H9 (cell line): ENCODE data around the gene CDO1. TPM values are rescaled to one million over a fixed set of nuclear protein-coding genes. Genes with fewer than 3 reads are reported as not detected.

Experiments used
- DNase-seq: peaks from one replicate; pipeline ENCODE4 v3.0.0-alpha.2; 2017
- H2AFZ ChIP-seq: one replicate; pipeline ENCODE4 v1.6.1; 2013; ENCODE audit warnings: mild to moderate bottlenecking, low read length, control low read depth, moderate library complexity
- H2AK5ac ChIP-seq: 2 replicates; pipeline ENCODE4 v1.6.1; 2013; ENCODE audit warnings: low read length, control low read depth, mixed read lengths; ENCODE audit not compliant: insufficient read length
- H2BK120ac ChIP-seq: one replicate; pipeline ENCODE4 v1.6.1; 2013; ENCODE audit warnings: low read depth, mild to moderate bottlenecking, low read length, control low read depth, inconsistent platforms; ENCODE audit not compliant: poor library complexity, severe bottlenecking
- H2BK12ac ChIP-seq: 2 replicates; pipeline ENCODE4 v1.6.1; 2013; ENCODE audit warnings: low read length, control low read depth, mixed read lengths, low read depth; ENCODE audit not compliant: insufficient read length
- H2BK15ac ChIP-seq: 2 replicates; pipeline ENCODE4 v1.6.1; 2013; ENCODE audit warnings: low read depth, low read length, control low read depth
- H2BK20ac ChIP-seq: one replicate; pipeline ENCODE4 v1.6.1; 2013; ENCODE audit warnings: low read depth, mild to moderate bottlenecking, low read length, control low read depth, inconsistent platforms; ENCODE audit not compliant: poor library complexity, severe bottlenecking
- H2BK5ac ChIP-seq: 2 replicates; pipeline ENCODE4 v1.6.1; 2013; ENCODE audit warnings: low read length, control low read depth, mixed read lengths; ENCODE audit not compliant: insufficient read length
- H3K14ac ChIP-seq: 2 replicates; pipeline ENCODE4 v1.6.1; 2013; ENCODE audit warnings: low read length, control low read depth; ENCODE audit not compliant: insufficient read depth
- H3K18ac ChIP-seq: 2 replicates; pipeline ENCODE4 v1.6.1; 2013; ENCODE audit warnings: low read depth, mild to moderate bottlenecking, mixed read lengths, low read length, control low read depth; ENCODE audit not compliant: insufficient read length
- H3K23ac ChIP-seq: 2 replicates; pipeline ENCODE4 v1.6.1; 2013; ENCODE audit warnings: low read length, control low read depth, mixed read lengths, low read depth; ENCODE audit not compliant: insufficient read length
- H3K23me2 ChIP-seq: 2 replicates; pipeline ENCODE4 v1.6.1; 2013; ENCODE audit warnings: low read depth, mild to moderate bottlenecking, mixed read lengths, low read length, control low read depth; ENCODE audit not compliant: insufficient read length, poor library complexity, severe bottlenecking
- H3K27ac ChIP-seq: 2 replicates; pipeline ENCODE4 v1.5.1; 2013; ENCODE audit warnings: low read length, control low read depth, mixed read lengths, low read depth; ENCODE audit not compliant: insufficient read length
- H3K27me3 ChIP-seq: 2 replicates; pipeline ENCODE4 v1.6.1; 2013; ENCODE audit warnings: low read length, control low read depth, inconsistent platforms; ENCODE audit not compliant: insufficient read depth
- H3K4ac ChIP-seq: 2 replicates; pipeline ENCODE4 v1.6.1; 2013; ENCODE audit warnings: low read depth, mild to moderate bottlenecking, control low read depth, inconsistent platforms, low read length, moderate library complexity
- H3K4me1 ChIP-seq: 2 replicates; pipeline ENCODE4 v1.6.1; 2013; ENCODE audit warnings: low read length, control low read depth, inconsistent platforms; ENCODE audit not compliant: insufficient read depth
- H3K4me2 ChIP-seq: 2 replicates; pipeline ENCODE4 v1.6.1; 2013; ENCODE audit warnings: low read length, control low read depth, mixed read lengths; ENCODE audit not compliant: insufficient read length, insufficient read depth
- H3K56ac ChIP-seq: 2 replicates; pipeline ENCODE4 v1.6.1; 2013; ENCODE audit warnings: low read depth, mild to moderate bottlenecking, mixed read lengths, low read length, control low read depth; ENCODE audit not compliant: insufficient read length
- H3K79me1 ChIP-seq: 2 replicates; pipeline ENCODE4 v1.6.1; 2013; ENCODE audit warnings: low read depth, mild to moderate bottlenecking, moderate library complexity, low read length, control low read depth, inconsistent platforms; ENCODE audit not compliant: insufficient read depth, poor library complexity, severe bottlenecking
- H3K79me2 ChIP-seq: 2 replicates; pipeline ENCODE4 v1.6.1; 2013; ENCODE audit warnings: low read length, control low read depth, inconsistent platforms; ENCODE audit not compliant: insufficient read depth
- H3K9ac ChIP-seq: 2 replicates; pipeline ENCODE4 v1.6.1; 2013; ENCODE audit warnings: low read length, control low read depth, mixed read lengths; ENCODE audit not compliant: insufficient read length; ENCODE audit errors: extremely low read depth
- H3K9me3 ChIP-seq: one replicate; pipeline ENCODE4 v1.6.1; 2013; ENCODE audit warnings: low read depth, low read length, inconsistent platforms; ENCODE audit not compliant: control insufficient read depth
- H3T11ph ChIP-seq: one replicate; pipeline ENCODE4 v1.6.1; 2013; ENCODE audit warnings: mild to moderate bottlenecking, low read length, control low read depth, inconsistent platforms
- H4K20me1 ChIP-seq: one replicate; pipeline ENCODE4 v1.6.1; 2013; ENCODE audit not compliant: control insufficient read depth, insufficient read length, insufficient read depth
- H4K5ac ChIP-seq: 2 replicates; pipeline ENCODE4 v1.6.1; 2013; ENCODE audit warnings: low read depth, mild to moderate bottlenecking, mixed read lengths, low read length, control low read depth; ENCODE audit not compliant: insufficient read length
- H4K8ac ChIP-seq: replicated peaks from 2 replicates; pipeline ENCODE4 v1.6.1; 2013; ENCODE audit warnings: low read length, control low read depth, mixed read lengths, low read depth; ENCODE audit not compliant: insufficient read length
- H4K91ac ChIP-seq: 2 replicates; pipeline ENCODE4 v1.6.1; 2013; ENCODE audit warnings: low read depth, mild to moderate bottlenecking, moderate library complexity, mixed read lengths, low read length, control low read depth; ENCODE audit not compliant: insufficient read length
- H3K27ac Mint-ChIP-seq, 3 experiments: 2 replicates in 2 of 3; 3 replicates in 1 of 3; pipeline ENCODE4 v1.8.0; 2020 to 2021; ENCODE audit warnings: mixed read lengths in 3 of 3, mild to moderate bottlenecking in 1 of 3, moderate library complexity in 1 of 3
- H3K27me3 Mint-ChIP-seq: 2 replicates; pipeline ENCODE4 v1.8.0; 2021; ENCODE audit warnings: low read depth, mild to moderate bottlenecking, moderate library complexity, mixed read lengths
- H3K36me3 Mint-ChIP-seq, 3 experiments: 2 replicates in 2 of 3; 3 replicates in 1 of 3; pipeline ENCODE4 v1.8.0; 2020 to 2021; ENCODE audit warnings: low read depth in 3 of 3, mixed read lengths in 3 of 3; ENCODE audit not compliant: insufficient read depth in 1 of 3
- H3K4me1 Mint-ChIP-seq, 2 experiments: 2 replicates each; pipeline ENCODE4 v1.8.0; 2020; ENCODE audit warnings: mixed read lengths in 2 of 2
- H3K4me3 Mint-ChIP-seq, 2 experiments: 2 replicates in 1 of 2; 3 replicates in 1 of 2; pipeline ENCODE4 v1.8.0; 2020 to 2021; ENCODE audit warnings: mild to moderate bottlenecking in 2 of 2, mixed read lengths in 2 of 2, moderate library complexity in 1 of 2
- H3K9me3 Mint-ChIP-seq, 2 experiments: 2 replicates in 1 of 2; 3 replicates in 1 of 2; pipeline ENCODE4 v1.8.0; 2020; ENCODE audit warnings: mild to moderate bottlenecking in 2 of 2, mixed read lengths in 2 of 2, moderate library complexity in 1 of 2
- CTCF ChIP-seq: fragments of 200-600 bp; sonication (generic); conservative IDR thresholded peaks from 3 replicates; pipeline ENCODE4 v1.8.0; 2021; ENCODE audit warnings: antibody characterized with exemption, mild to moderate bottlenecking
- WGBS: extraction: QIAGEN DNeasy Blood & Tissue Kit; methylation state at CpG from one replicate; pipeline ENCODE4 v1.1.7; 2013; ENCODE audit warnings: missing lambda C conversion rate, low lambda C conversion rate, mixed read lengths; ENCODE audit not compliant: insufficient read length; ENCODE audit errors: extremely low coverage; 5-methylcytosine and 5-hydroxymethylcytosine counted together
- total RNA-seq: library from RNA; stranded (reverse); gene quantifications from 2 replicates; pipeline ENCODE4 v1.2.1, GENCODE V29; 2021

The CDO1 gene
- total RNA-seq, 1 experiment from 2014 or later: 11.2 TPM

GRCh38 chr5:115795700-115796099 lies 20.8 kb downstream of the CDO1 start:
- no peak overlapping the region for H2BK120ac ChIP-seq
- no peaks in the 10 kb centered on the region for H3K79me2 ChIP-seq
- no peak overlapping the region for H3K4ac ChIP-seq
- no peak overlapping the region for H2BK5ac ChIP-seq
- no peak overlapping the region for H3K9ac ChIP-seq
- no peak overlapping the region for H2BK12ac ChIP-seq
- H4K91ac ChIP-seq: no peak overlapping the region
- no peaks in the 10 kb centered on the region for H3K9me3 ChIP-seq
- H3K23ac ChIP-seq: no peak overlapping the region
- H3K56ac ChIP-seq: no peak overlapping the region
- DNase-seq: no peak
- no peaks in the 10 kb centered on the region for H3K79me1 ChIP-seq
- H3K4me2 ChIP-seq: no peak overlapping the region
- no peaks in the 10 kb centered on the region for H3K4me1 ChIP-seq
- no peak for TF ChIP-seq CTCF
- no peaks in the 10 kb centered on the region for H4K20me1 ChIP-seq
- no peaks in the 10 kb centered on the region for H3K27me3 ChIP-seq
- H2BK15ac ChIP-seq: no peak overlapping the region
- peaks cover 2% of the 10 kb centered on the region; the same call in 1 of the 2 replicates for H3K27me3 Mint-ChIP-seq
- H3K18ac ChIP-seq: no peak overlapping the region
- no peak overlapping the region for H3T11ph ChIP-seq
- no peaks in the 10 kb centered on the region for H3K9me3 Mint-ChIP-seq
- no peak overlapping the region for H3K27ac Mint-ChIP-seq
- H4K5ac ChIP-seq: no peak overlapping the region
- H2BK20ac ChIP-seq: no peak overlapping the region
- WGBS: no CpG with 5 or more reads among the region's 1 CpG
- no peaks in the 10 kb centered on the region for H3K4me1 Mint-ChIP-seq
- no peak overlapping the region for H3K27ac ChIP-seq
- H3K14ac ChIP-seq: no peak overlapping the region
- no peak overlapping the region for H3K4me3 Mint-ChIP-seq
- H4K8ac ChIP-seq: no peak overlapping the region
- no peaks in the 10 kb centered on the region for H3K23me2 ChIP-seq
- no peak overlapping the region for H2AFZ ChIP-seq
- no peaks in the 10 kb centered on the region for H3K36me3 Mint-ChIP-seq
- no peak overlapping the region for H2AK5ac ChIP-seq
